CD4-positive, alpha-beta T cell treated with Interleukin-4 for 1 hour (primary cell): Measurements from ENCODE around the gene RANBP10.
A peak's percentile ranks its signal among the peaks of the same experiment; 100 is the strongest.

Source experiments
- DNase-seq, 2 donors: peaks; one replicate each; pipeline ENCODE4 v3.0.0-alpha.2; 2020 to 2022

Gene RANBP10

GRCh38 chr16:67825906-67826305 lies 19.5 kb upstream of the RANBP10 start:
- DNase-seq = no peak

DNA sequence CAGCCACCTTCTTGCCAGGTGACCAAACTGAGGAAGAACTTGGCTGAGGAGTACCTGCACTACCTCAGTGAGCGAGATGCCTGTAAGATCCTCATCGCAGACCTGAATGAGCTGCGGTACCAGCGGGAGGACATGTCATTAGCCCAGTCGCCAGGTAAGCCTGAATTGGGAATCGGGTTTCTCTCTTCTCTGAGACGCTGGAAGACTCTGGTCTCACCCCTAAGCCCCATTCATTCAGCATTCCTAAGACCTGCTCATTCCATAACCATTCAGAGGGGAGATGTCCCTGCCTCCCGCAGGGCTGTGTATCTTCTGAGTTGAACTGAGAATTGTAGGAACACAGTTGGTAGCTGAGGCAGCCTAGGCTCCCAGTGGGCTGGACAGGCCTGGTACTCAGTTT lies 18.8 kb upstream of the RANBP10 start:
- no peak for DNase-seq

DNA sequence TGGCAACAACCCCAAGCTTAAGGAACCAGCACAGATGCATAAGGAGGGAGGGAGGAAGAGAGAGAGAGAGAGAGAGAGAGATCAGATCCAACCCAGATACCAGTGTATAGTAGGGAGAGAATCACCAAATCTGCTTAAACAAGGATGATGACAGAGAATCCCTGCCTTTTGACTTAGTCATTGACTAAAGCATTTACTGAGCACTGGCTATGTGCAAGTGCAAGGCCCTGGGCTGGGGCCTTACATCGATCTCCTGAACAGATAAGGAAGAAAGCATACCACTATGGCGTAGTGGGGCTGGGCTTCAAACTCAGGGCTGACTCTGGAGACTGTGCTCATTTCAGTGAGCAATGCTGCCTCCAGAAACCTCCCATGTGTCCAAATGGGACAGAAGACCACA lies 16.2 kb upstream of the RANBP10 start:
- DNase-seq = no peak

DNA sequence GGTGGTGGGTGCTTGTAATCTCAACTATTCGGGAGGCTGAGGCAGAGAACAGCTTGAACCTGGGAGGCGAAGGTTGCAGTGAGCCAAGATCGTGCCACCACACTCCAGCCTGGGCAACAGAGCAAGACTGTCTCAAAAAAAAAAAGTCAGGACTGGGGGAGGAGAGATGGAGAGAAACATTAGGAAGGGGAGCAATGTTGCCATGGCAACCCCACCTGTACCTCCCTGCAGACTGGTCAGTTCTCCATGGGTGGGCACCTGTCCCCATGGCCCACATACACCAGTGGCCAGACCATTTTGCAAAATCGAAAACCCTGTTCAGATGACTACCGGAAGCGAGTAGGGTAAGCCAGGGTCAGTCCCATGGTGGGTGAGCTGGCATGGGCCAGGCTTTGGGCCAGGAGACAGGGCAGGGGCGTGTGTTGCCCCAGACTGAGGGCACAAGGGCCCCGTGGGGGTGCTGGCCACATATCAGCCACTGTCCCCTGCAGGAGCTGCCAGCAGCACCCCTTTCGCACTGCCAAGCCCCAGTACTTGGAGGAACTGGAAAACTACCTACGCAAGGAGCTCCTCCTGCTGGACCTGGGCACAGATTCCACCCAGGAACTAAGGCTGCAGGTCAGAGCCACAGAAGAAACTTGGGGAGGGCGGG lies 14.4 kb upstream of the RANBP10 start:
- DNase-seq = no peak

GRCh38 chr16:67814567-67814966 lies 8.2 kb upstream of the RANBP10 start:
- no peak for DNase-seq

DNA sequence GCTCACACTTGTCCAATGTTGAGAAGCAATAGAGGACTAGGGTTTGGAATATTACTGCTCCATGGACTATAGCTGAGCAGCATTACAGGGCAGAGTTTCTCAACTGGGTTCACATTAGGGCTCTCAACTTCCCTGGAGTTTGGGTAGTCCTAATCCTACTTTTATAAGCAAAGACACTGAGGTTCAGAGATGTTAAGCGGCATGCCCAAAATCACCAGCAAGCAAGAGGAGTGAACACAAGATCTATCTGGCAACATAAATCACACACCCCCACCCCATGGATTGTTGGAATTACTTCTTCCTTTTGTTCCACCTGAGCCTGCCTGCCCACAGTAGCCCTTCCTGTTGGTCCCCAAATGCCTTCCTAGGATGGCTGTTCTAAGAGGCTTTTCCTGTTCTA lies 5.5 kb upstream of the RANBP10 start:
- no peak for DNase-seq

GRCh38 chr16:67807148-67807682 lies 855 bp upstream of the RANBP10 start:
- no peak for DNase-seq

DNA sequence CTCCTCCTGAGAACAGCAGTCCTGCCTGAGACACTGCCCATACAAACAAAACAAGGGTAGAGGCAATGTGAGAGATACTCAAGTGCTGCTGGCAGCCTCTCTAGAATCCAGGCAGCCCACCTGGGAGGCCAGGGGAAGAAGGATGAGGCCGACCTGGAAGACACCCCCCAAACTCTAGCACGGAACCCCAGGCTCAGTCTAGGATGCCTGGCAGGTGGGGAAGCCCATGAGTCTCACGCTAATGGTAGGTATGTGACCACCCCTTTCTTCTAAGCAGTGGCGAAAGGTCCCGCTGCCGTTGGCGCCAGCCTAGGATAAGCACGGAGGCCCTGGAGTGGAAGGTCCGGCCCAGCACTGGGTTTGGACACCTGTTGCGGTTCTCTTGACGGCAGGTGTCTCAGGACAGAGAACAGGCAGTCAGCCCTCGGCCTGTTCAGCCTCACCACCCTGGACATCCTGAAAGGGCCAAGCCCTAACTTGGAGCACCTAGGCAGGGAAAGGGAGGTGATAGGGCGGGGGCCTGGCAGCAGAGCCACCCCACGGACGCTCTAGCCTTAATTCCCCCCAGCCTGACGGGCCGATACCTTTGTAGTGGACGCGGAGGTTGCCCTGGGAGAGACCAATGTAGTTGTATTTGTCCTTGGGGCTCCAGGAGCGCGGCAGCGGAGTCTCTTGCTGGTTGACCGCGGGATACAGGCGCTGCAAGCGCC lies 487 bp downstream of the RANBP10 start:
- DNase-seq = no peak

DNA sequence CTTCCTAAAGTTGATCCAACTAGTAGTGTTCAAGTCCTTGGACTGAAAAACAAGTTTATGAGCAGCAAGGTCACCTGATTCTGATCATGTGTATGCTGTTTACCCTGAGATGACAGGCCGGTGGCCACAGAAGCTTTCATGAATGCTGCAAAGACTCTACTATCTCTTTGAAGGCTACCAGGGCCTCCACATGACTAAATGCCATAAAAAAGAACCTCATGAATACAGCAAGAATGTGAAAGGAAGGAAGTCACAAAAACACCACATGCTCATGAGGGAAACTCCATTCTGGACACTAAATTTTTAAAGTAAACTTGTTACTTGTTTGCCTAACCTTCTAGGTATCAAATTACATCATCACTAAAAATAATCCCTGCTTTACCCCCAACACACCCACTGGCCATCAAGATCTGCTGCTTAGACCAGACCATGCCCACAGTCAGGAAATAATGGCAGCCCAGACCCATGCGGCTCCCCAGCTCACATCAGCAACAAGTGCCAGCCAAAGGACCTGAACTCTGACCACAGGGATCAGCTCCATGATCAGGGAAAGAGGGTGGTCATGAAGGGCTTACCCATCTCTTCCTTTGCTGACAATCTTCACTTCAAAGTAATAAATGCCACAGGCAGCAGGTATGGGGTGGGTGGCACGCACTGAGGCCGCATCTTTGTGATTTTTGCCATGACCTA lies 1.4 kb downstream of the RANBP10 start:
- no peak for DNase-seq

DNA sequence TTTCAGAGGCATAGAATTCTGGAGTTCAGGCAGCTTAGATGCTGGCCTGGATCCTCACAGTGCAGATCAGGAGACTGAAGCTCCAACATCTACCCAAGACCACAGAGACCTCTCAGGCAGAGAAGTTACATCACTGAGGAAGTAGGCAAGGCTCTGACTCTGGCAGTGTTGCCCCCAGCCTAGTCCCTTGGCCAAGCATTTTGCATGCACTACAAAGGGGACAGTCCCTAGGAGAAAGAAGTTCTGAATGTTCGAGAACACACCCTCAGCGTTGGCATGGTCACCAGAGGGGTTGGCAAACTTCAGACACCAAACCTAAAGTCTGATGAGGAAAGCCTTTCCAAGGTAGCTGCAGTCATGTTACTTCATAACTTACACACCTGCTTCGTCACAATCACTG lies 2.5 kb downstream of the RANBP10 start:
- DNase-seq = peak in 1 of 2 donors; percentile 71

GRCh38 chr16:67801883-67802282 lies 4.5 kb downstream of the RANBP10 start:
- DNase-seq = peak; percentile 55 to 59

- DNase-seq = no peak
Measured at GRCh38 chr16:67801241-67801640, 5.1 kb downstream of the RANBP10 start.

DNA sequence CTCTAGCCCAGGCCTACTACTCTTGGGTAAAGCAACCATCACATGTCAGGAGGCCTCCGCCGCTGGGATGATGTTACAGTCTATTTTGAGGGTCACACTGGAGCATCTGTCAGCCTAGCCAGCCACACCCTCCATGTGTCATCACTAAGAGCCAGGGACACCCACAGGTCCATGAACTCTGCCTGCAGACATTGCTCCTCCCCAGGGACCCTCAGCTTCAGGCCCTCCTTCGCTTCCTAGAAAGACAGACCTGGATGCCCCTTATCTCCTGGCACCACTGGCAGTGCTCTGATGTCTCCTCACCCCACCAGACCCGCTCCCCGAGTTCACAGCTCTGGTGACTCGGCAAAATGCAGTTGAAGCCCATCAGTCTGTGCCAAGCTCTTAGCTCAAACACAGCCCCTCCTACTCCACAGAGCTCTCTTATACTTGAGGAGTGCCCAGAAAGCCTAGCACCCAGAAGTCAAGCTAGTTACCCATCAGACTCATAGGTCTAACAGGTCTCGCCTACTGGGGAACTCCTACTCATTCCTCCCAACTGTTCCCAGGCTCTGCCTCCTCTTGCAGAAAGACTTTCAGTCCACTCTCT lies 5.9 kb downstream of the RANBP10 start:
- DNase-seq = no peak

GRCh38 chr16:67796099-67796718 lies 10.2 kb downstream of the RANBP10 start:
- no peak for DNase-seq

- DNase-seq = no peak
Measured at GRCh38 chr16:67790071-67790470, 16.3 kb downstream of the RANBP10 start.

DNA sequence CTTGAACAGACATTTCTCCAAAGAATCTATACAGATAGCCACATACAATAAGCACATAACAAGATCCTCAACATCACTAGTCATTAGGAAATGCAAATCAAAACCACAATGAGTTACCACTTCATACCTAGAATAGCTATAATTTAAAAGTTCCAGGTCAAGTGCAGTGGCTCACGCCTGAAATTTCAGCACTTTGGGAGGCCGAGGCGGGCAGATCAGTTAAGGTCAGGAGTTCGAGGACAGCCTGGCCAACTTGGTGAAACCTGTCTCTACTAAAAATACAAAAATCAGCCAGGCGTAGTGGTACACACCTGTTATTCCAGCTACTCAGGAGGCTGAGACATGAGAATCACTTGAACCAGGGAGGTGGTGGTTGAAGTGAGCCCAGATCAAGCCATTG lies 19.9 kb downstream of the RANBP10 start:
- DNase-seq = no peak

- DNase-seq = no peak
Measured at GRCh38 chr16:67783353-67783725, 23.0 kb downstream of the RANBP10 start.

DNA sequence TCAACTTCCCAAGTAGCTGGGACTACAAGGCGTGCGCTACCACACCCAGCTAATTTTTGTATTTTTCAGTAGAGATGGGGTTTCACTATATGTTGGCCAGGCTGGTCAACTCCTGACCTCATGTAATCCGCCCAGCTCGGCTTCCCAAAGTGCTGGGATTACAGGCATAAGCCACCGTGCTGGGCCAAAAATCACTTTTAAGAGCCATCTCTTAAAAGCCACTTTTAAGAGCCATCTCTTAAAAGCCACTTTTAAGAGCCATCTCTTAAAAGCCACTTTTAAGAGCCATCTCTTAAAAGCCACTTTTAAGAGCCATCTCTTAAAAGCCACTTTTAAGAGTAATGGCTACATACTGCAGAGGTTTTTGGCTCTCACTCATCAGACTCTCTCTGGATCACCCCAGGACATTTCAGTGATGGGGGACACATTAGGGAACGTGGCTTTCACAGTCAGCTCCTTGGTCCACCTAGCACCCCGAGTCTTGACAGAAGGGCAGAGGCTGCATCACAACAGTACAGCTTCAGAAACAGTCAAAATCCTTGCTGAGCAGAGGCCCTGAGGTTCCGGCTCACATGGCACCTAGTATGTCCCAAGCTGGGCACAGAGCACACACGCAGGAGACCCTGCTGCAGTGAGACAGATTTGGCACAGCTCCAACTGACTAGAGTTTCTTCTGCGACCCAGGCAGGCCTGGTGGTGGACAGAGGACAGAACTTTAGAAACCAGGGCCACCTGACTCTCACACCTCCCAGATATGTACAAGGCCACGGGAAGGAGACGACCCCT lies 23.6 kb downstream of the RANBP10 start:
- no peak for DNase-seq

- DNase-seq = no peak
Measured at GRCh38 chr16:67781565-67781921, 24.8 kb downstream of the RANBP10 start.

GRCh38 chr16:67780847-67781564 lies 25.4 kb downstream of the RANBP10 start:
- no peak for DNase-seq

- no peak for DNase-seq
Measured at GRCh38 chr16:67779256-67780014, 26.9 kb downstream of the RANBP10 start.
